GM12878 (cell line): ENCODE measurements around the gene INVS. TPM values are rescaled to one million over a fixed set of nuclear protein-coding genes. Genes with fewer than 3 reads are reported as not detected.

Experiments
- ATAC-seq: fragments of 200-7000 bp; cut with Tn5 transposase; 3 replicates; pipeline ENCODE4 v1.9.1; 2020; ENCODE audit warnings: mild to moderate bottlenecking, moderate library complexity
- BruUV-seq: library from RNA; stranded (reverse); fragments of 400-500 nt; replicated peaks from 2 replicates; lab custom pipeline; 2021; lab: Mats Ljungman, UMichigan
- CTCF ChIA-PET: fragments of 300-600 bp; sonication (Branson Sonifier 250); formaldehyde crosslinking; extraction: SDS; loops from one replicate; lab custom pipeline; 2021; ENCODE audit warnings: inconsistent platforms; lab: Yijun Ruan, JAX
- POLR2A ChIA-PET: fragments of 350-600 bp; formaldehyde crosslinking; extraction: SDS; loops from one replicate; lab custom pipeline; 2021; ENCODE audit warnings: inconsistent platforms; lab: Charles Lee
- RAD21 ChIA-PET: fragments of 300-600 bp; sonication (Branson Sonifier 250); formaldehyde crosslinking; loops from one replicate; lab custom pipeline; 2023; ENCODE audit warnings: antibody characterized with exemption; ENCODE audit not compliant: unreplicated experiment; lab: Charles Lee
- SMC1A ChIA-PET: fragments of 300-600 bp; sonication (Branson Sonifier 250); formaldehyde crosslinking; loops from one replicate; lab custom pipeline; 2023; ENCODE audit not compliant: unreplicated experiment, uncharacterized antibody; lab: Charles Lee
- DNase-seq: peaks from one replicate; pipeline ENCODE4 v3.0.0-alpha.2; 2011; ENCODE audit warnings: low read depth, low spot score
- FAIRE-seq: peaks from 3 replicates; lab custom pipeline; 2011; peaks lifted over from hg19 to GRCh38; lab: Jason Lieb, UNC
- H2AFZ ChIP-seq: 2 replicates; pipeline ENCODE4 v1.6.0; 2011; ENCODE audit warnings: low read depth, low read length, control low read depth; ENCODE audit not compliant: control insufficient read depth
- H3K27ac ChIP-seq: 2 replicates; pipeline ENCODE4 v1.5.1; 2011; ENCODE audit warnings: control low read depth; ENCODE audit not compliant: control insufficient read depth, insufficient read depth
- H3K27me3 ChIP-seq, 2 experiments: replicated peaks in 1 of 2; 2 replicates each; pipeline versions ENCODE4 v1.6.0 to v1.6.1; 2011; ENCODE audit warnings: low read length in 1 of 2; ENCODE audit not compliant: control insufficient read depth in 2 of 2, insufficient read depth in 2 of 2
- H3K36me3 ChIP-seq, 2 experiments: 2 replicates each; pipeline ENCODE4 v1.5.1; 2011; ENCODE audit warnings: low read length in 1 of 2; ENCODE audit not compliant: control insufficient read depth in 2 of 2, insufficient read depth in 2 of 2
- H3K4me1 ChIP-seq: 2 replicates; pipeline ENCODE4 v1.6.1; 2011; ENCODE audit warnings: mild to moderate bottlenecking, low read length, moderate library complexity, mixed read lengths; ENCODE audit not compliant: control insufficient read depth, insufficient read depth
- H3K4me2 ChIP-seq: 2 replicates; pipeline ENCODE4 v1.6.0; 2011; ENCODE audit warnings: control low read depth; ENCODE audit not compliant: control insufficient read depth, insufficient read depth
- H3K4me3 ChIP-seq: fragments of 200-600 bp; sonication (generic); 2 replicates; pipeline ENCODE4 v1.5.1; 2016
- H3K79me2 ChIP-seq: 2 replicates; pipeline ENCODE4 v1.6.0; 2011; ENCODE audit warnings: low read length; ENCODE audit not compliant: control insufficient read depth, insufficient read depth
- H3K9ac ChIP-seq: 2 replicates; pipeline ENCODE4 v1.8.0; 2011; ENCODE audit warnings: low read length, control low read depth, mixed read lengths; ENCODE audit not compliant: control insufficient read depth, insufficient read depth
- H3K9me3 ChIP-seq: replicated peaks from 3 replicates; pipeline ENCODE4 v1.5.1; 2011; ENCODE audit warnings: mild to moderate bottlenecking, low read length; ENCODE audit not compliant: control insufficient read depth, insufficient read depth
- H4K20me1 ChIP-seq: 2 replicates; pipeline ENCODE4 v1.6.0; 2011; ENCODE audit not compliant: control insufficient read depth, insufficient read depth
- BCL3 ChIP-seq: IDR thresholded peaks from 2 replicates; pipeline ENCODE4 v1.6.1; 2011; ENCODE audit warnings: borderline replicate concordance, low read depth, mild to moderate bottlenecking, moderate library complexity, low read length; ENCODE audit not compliant: insufficient read depth, poor library complexity, severe bottlenecking
- BHLHE40 ChIP-seq, 2 experiments: fragments of 450-650 bp in 1 of 2; IDR thresholded peaks; 2 replicates each; pipeline ENCODE4 v1.6.1; 2011 to 2017; ENCODE audit warnings: low read depth in 2 of 2, borderline replicate concordance in 1 of 2, improper control_type of control experiment in 1 of 2, low read length in 1 of 2, mild to moderate bottlenecking in 1 of 2
- BMI1 ChIP-seq: fragments of 450-650 bp; IDR thresholded peaks from 2 replicates; pipeline ENCODE4 v1.6.1; 2016; ENCODE audit warnings: mild to moderate bottlenecking, moderate library complexity, borderline replicate concordance
- CHD1 ChIP-seq: IDR thresholded peaks from 2 replicates; pipeline ENCODE4 v1.6.1; 2012; ENCODE audit warnings: low read depth, low read length, improper control_type of control experiment
- E2F8 ChIP-seq: fragments of 450-650 bp; IDR thresholded peaks from 2 replicates; pipeline ENCODE4 v1.6.1; 2018; ENCODE audit warnings: mild to moderate bottlenecking, low read depth, moderate library complexity; ENCODE audit not compliant: partially characterized antibody
- ESRRA ChIP-seq: IDR thresholded peaks from 2 replicates; pipeline ENCODE4 v1.6.1; 2012; ENCODE audit warnings: mild to moderate bottlenecking, low read length, improper control_type of control experiment
- EZH2 ChIP-seq: IDR thresholded peaks from 2 replicates; pipeline ENCODE4 v1.6.1; 2012; ENCODE audit warnings: low read depth, mild to moderate bottlenecking, control low read depth, inconsistent platforms, low read length, borderline replicate concordance; ENCODE audit not compliant: control insufficient read depth
- RFX5 ChIP-seq: IDR thresholded peaks from 2 replicates; pipeline ENCODE4 v1.6.1; 2011; ENCODE audit warnings: low read depth, low read length, improper control_type of control experiment
- RUNX3 ChIP-seq: IDR thresholded peaks from 2 replicates; pipeline ENCODE4 v1.6.1; 2012; ENCODE audit warnings: low read length, inconsistent platforms
- ZNF24 ChIP-seq: fragments of 450-650 bp; IDR thresholded peaks from 2 replicates; pipeline ENCODE4 v1.6.1; 2017; ENCODE audit warnings: antibody characterized with exemption, mild to moderate bottlenecking
- ZSCAN29 ChIP-seq: fragments of 450-650 bp; IDR thresholded peaks from 2 replicates; pipeline ENCODE4 v1.6.1; 2017; ENCODE audit warnings: mild to moderate bottlenecking, moderate library complexity
- WGBS: methylation state at CpG from one replicate; pipeline ENCODE4 v1.1.6; 2016; ENCODE audit warnings: low lambda C conversion rate; ENCODE audit not compliant: insufficient replicate concordance, insufficient coverage; ENCODE audit errors: missing lambda C conversion rate; 5-methylcytosine and 5-hydroxymethylcytosine counted together
- in situ Hi-C: fragments of 300-500 bp; cut with MboI; formaldehyde crosslinking; loops from 9 replicates; pipeline ENCODE4 v1.14.3; 2018; ENCODE audit warnings: mixed read lengths
- intact Hi-C: fragments of 100-400 bp; cut with micrococcal nuclease; formaldehyde crosslinking; loops from one replicate; pipeline ENCODE4 v1.14.2; 2022; ENCODE audit not compliant: unreplicated experiment
- polyA plus RNA-seq, 11 experiments: library from polyadenylated mRNA; depleted of rRNA in 4 of 11; unstranded in 6 of 11; stranded (reverse) in 5 of 11; fragments of >200 nt; fragmentation: Nextera tagmentation in 4 of 11; fragmentation: Illumina TruSeq in 1 of 11; extraction: Ambion mirVana in 4 of 11; extraction: Trizol in 1 of 11; gene quantifications; 1 replicate in 1 of 11; 2 replicates in 10 of 11; pipeline versions ENCODE4 v1.2.1 to v1.2.3, GENCODE V29; 2011 to 2016; ENCODE audit warnings: inconsistent platforms in 2 of 11, missing spikeins in 2 of 11, low read depth in 1 of 11
- total RNA-seq, 4 experiments: library from RNA; depleted of rRNA in 3 of 4; stranded (reverse); fragments of >200 nt in 3 of 4; fragmentation: Illumina TruSeq in 1 of 4; extraction: Trizol in 1 of 4; gene quantifications; 2 replicates each; pipeline versions ENCODE4 v1.2.1 to v1.2.3, GENCODE V29; 2013 to 2021
- TF ChIP-seq, protein P1 (sequence below): IDR thresholded peaks from 2 replicates; pipeline ENCODE4 v1.6.1; 2012; ENCODE audit warnings: mild to moderate bottlenecking, low read depth, low read length
- TF ChIP-seq, protein P2 (sequence below): fragments of 450-650 bp; IDR thresholded peaks from 2 replicates; pipeline ENCODE4 v1.6.1; 2016; ENCODE audit warnings: mild to moderate bottlenecking

Gene INVS
- total and polyA plus RNA-seq, 10 of the 15 experiments (the other 5 are each of a cell fraction or from before 2014, with no cell fraction given): 0.93 to 20.8 (median 13.2) TPM

GRCh38 chr9:100064872-100065581, 34.0 kb upstream of the INVS start:
- no peak for DNase-seq
- ATAC-seq: no peak
- H3K4me2 ChIP-seq: no peak overlapping the region
- H3K36me3 ChIP-seq: no peaks in the 10 kb centered on the region
- in situ Hi-C loops (no loop called here), intact Hi-C loops (no loop called here)
- ChIA-PET CTCF (interaction anchor here (0.7 to 2.2 kb wide), 7 partner anchors 9 to 153 kb away, joined by 3 to 5 read pairs (median 4); no protein-coding TSS in a partner anchor), POLR2A (interaction anchor here (1.4 to 1.5 kb wide), 2 partner anchors 19 to 287 kb away, joined by 5 to 6 read pairs; partner anchors contain the start of gene TEX10), RAD21 (interaction anchor here (0.6 to 1.4 kb wide), 3 partner anchors 19 to 34 kb away, joined by 3 to 6 read pairs (median 3); no protein-coding TSS in a partner anchor), SMC1A (interaction anchor here (0.8 to 4.5 kb wide), 10 partner anchors 9 to 44 kb away, joined by 3 to 30 read pairs (median 4); no protein-coding TSS in a partner anchor)
- 95% methylated on average over 8 of the region's 8 CpGs for WGBS
- no peak for FAIRE-seq
- no peak overlapping the region for H3K9ac ChIP-seq
- H3K79me2 ChIP-seq: peaks cover 29% of the 10 kb centered on the region
- peaks cover 12% of the 10 kb centered on the region for H3K4me1 ChIP-seq
- no peak overlapping the region for H2AFZ ChIP-seq
- no peak overlapping the region for H3K4me3 ChIP-seq
- H3K27ac ChIP-seq: no peak overlapping the region
- H3K9me3 ChIP-seq: no peaks in the 10 kb centered on the region
- BruUV-seq: no TSS peak
- no peaks in the 10 kb centered on the region for H4K20me1 ChIP-seq
- no peaks in the 10 kb centered on the region for H3K27me3 ChIP-seq
- no peak for TF ChIP-seq RFX5
- TF ChIP-seq EZH2: no peak
- no peak for TF ChIP-seq ESRRA
- no peak for TF ChIP-seq RUNX3
- no peak for TF ChIP-seq BHLHE40 (IDR thresholded peaks at IDR 0.05; ENCODE audit: borderline replicate concordance in 1 of 2, low read depth in 2 of 2, low read length in 1 of 2)
- TF ChIP-seq BMI1: no peak
- TF ChIP-seq ZSCAN29: no peak
- TF ChIP-seq, protein P1, sequence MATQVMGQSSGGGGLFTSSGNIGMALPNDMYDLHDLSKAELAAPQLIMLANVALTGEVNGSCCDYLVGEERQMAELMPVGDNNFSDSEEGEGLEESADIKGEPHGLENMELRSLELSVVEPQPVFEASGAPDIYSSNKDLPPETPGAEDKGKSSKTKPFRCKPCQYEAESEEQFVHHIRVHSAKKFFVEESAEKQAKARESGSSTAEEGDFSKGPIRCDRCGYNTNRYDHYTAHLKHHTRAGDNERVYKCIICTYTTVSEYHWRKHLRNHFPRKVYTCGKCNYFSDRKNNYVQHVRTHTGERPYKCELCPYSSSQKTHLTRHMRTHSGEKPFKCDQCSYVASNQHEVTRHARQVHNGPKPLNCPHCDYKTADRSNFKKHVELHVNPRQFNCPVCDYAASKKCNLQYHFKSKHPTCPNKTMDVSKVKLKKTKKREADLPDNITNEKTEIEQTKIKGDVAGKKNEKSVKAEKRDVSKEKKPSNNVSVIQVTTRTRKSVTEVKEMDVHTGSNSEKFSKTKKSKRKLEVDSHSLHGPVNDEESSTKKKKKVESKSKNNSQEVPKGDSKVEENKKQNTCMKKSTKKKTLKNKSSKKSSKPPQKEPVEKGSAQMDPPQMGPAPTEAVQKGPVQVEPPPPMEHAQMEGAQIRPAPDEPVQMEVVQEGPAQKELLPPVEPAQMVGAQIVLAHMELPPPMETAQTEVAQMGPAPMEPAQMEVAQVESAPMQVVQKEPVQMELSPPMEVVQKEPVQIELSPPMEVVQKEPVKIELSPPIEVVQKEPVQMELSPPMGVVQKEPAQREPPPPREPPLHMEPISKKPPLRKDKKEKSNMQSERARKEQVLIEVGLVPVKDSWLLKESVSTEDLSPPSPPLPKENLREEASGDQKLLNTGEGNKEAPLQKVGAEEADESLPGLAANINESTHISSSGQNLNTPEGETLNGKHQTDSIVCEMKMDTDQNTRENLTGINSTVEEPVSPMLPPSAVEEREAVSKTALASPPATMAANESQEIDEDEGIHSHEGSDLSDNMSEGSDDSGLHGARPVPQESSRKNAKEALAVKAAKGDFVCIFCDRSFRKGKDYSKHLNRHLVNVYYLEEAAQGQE: no peak
- no peak for TF ChIP-seq E2F8
- TF ChIP-seq, protein P2, sequence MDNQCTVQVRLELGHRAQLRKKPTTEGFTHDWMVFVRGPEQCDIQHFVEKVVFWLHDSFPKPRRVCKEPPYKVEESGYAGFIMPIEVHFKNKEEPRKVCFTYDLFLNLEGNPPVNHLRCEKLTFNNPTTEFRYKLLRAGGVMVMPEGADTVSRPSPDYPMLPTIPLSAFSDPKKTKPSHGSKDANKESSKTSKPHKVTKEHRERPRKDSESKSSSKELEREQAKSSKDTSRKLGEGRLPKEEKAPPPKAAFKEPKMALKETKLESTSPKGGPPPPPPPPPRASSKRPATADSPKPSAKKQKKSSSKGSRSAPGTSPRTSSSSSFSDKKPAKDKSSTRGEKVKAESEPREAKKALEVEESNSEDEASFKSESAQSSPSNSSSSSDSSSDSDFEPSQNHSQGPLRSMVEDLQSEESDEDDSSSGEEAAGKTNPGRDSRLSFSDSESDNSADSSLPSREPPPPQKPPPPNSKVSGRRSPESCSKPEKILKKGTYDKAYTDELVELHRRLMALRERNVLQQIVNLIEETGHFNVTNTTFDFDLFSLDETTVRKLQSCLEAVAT: no peak
- TF ChIP-seq CHD1: no peak
- TF ChIP-seq ZNF24: no peak
- TF ChIP-seq BCL3: no peak
